ENCODE results near the gene TAF5.

The TAF5 gene

GRCh38 chr10:103367782-103368518 is at the start of gene TAF5:
TSS of gene TAF5 (plus strand) at chr10:103367976. CDS start at chr10:103367990, 14 bp downstream.
- TF ChIP-seq, protein P1, sequence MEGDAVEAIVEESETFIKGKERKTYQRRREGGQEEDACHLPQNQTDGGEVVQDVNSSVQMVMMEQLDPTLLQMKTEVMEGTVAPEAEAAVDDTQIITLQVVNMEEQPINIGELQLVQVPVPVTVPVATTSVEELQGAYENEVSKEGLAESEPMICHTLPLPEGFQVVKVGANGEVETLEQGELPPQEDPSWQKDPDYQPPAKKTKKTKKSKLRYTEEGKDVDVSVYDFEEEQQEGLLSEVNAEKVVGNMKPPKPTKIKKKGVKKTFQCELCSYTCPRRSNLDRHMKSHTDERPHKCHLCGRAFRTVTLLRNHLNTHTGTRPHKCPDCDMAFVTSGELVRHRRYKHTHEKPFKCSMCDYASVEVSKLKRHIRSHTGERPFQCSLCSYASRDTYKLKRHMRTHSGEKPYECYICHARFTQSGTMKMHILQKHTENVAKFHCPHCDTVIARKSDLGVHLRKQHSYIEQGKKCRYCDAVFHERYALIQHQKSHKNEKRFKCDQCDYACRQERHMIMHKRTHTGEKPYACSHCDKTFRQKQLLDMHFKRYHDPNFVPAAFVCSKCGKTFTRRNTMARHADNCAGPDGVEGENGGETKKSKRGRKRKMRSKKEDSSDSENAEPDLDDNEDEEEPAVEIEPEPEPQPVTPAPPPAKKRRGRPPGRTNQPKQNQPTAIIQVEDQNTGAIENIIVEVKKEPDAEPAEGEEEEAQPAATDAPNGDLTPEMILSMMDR (IDR thresholded peaks at IDR 0.05; ENCODE audit: low read depth, low read length) = no peak
- peak; percentile 85 for DNase-seq (ENCODE audit: extremely low read depth, low read depth)

GRCh38 chr10:103327906-103328305 is 39.9 kb upstream of the TAF5 start:
- no peak for DNase-seq (ENCODE audit: extremely low read depth, low read depth)
- TF ChIP-seq, protein P1 (IDR thresholded peaks at IDR 0.05; ENCODE audit: low read depth, low read length) = no peak

DNA sequence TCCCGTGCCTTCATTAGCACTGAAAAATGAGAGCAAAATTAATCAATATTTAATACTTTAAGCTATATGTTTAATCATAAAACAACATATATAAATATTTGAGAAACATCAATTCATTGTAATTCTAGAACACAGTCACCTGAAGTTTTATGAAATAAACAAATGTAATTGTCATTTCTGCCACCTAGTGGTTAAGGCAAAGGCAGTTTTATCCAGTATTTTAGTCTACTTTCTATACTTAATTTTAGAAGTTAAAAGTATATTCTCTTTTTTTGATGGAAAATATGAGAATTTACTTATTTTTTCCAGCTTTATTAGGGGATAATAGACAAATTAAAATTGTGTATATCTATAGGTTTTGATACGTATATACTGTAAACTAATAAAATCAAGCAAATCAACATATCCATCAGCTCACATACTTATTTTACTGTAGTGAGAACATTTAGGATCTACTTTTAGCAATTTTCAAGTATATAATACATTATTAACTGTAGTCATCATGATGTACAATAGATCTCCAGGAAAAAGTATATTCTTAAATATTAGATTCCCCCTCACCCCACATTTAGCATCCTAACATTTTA is 33.7 kb upstream of the TAF5 start:
- TF ChIP-seq, protein P1 (IDR thresholded peaks at IDR 0.05; ENCODE audit: low read depth, low read length) = peak; percentile 62
- no peak for DNase-seq (ENCODE audit: extremely low read depth, low read depth)

DNA sequence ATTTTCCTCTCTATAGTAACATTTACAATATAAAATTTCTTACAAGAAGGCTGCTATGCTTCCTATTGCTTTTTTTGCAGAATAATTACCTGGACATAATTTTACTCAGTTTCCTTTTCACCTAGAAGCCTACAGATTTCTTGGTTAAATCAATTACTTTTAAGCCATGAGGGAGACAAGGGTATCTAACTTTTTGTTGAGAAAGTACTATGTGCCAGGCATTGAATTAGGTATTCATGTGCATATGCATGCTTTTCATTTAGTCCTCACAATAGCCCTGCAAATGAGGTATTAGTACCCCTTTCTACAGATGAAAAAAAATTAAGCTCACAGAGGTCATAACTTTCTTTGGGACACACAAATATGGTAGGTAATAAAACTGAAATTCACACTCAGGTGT is 33.2 kb upstream of the TAF5 start:
- TF ChIP-seq, protein P1 (IDR thresholded peaks at IDR 0.05; ENCODE audit: low read depth, low read length) = no peak
- DNase-seq (ENCODE audit: extremely low read depth, low read depth) = no peak

GRCh38 chr10:103336370-103336769 is 31.4 kb upstream of the TAF5 start:
- TF ChIP-seq, protein P1 (IDR thresholded peaks at IDR 0.05; ENCODE audit: low read depth, low read length) = no peak

GRCh38 chr10:103350175-103350516 is 17.6 kb upstream of the TAF5 start:
- no peak for DNase-seq (ENCODE audit: extremely low read depth, low read depth)
- TF ChIP-seq, protein P1 (IDR thresholded peaks at IDR 0.05; ENCODE audit: low read depth, low read length) = no peak

More at GRCh38 chr10:103336370-103336769, 31.4 kb upstream of the TAF5 start:
- no peak for DNase-seq (ENCODE audit: extremely low read depth, low read depth)

- TF ChIP-seq, protein P1 (IDR thresholded peaks at IDR 0.05; ENCODE audit: low read depth, low read length) = no peak; the same call in 1 of the 2 replicates
- peak; percentile 27 for DNase-seq (ENCODE audit: extremely low read depth, low read depth)
These were observed 17.1 kb upstream of the TAF5 start, which contains the start of gene PCGF6 for GRCh38 chr10:103350517-103351260. TSS of gene PCGF6 (minus strand) at chr10:103351140. CDS start at chr10:103351066, 74 bp downstream.
